GM23338 (cell line): Measurements from ENCODE around the gene KCNJ3. TPM values are rescaled to one million over a fixed set of nuclear protein-coding genes. Genes with fewer than 3 reads are reported as not detected.

Experiments
- ATAC-seq: fragments of 200-7000 bp; cut with Tn5 transposase; 3 replicates; pipeline ENCODE4 v1.9.1; 2020
- DNase-seq: peaks from one replicate; pipeline ENCODE4 v3.0.0-alpha.2; 2015; ENCODE audit warnings: low spot score
- H2AFZ ChIP-seq: fragments of 200-600 bp; sonication (generic); 2 replicates; pipeline ENCODE4 v1.8.0; 2016; ENCODE audit warnings: antibody characterized with exemption, mild to moderate bottlenecking, moderate library complexity
- H3F3A ChIP-seq: fragments of 200-600 bp; sonication (generic); replicated peaks from 2 replicates; pipeline ENCODE4 v1.8.0; 2017; ENCODE audit warnings: antibody characterized with exemption, mixed run types, low read depth
- H3K27ac ChIP-seq: fragments of 200-600 bp; sonication (generic); 2 replicates; pipeline ENCODE4 v1.6.1; 2016; ENCODE audit warnings: low read depth
- H3K27me3 ChIP-seq: fragments of 200-600 bp; sonication (generic); 2 replicates; pipeline ENCODE4 v1.8.0; 2016; ENCODE audit warnings: mild to moderate bottlenecking, mixed run types, moderate library complexity; ENCODE audit not compliant: insufficient read depth
- H3K36me3 ChIP-seq: fragments of 200-600 bp; sonication (generic); 2 replicates; pipeline ENCODE4 v1.8.0; 2016; ENCODE audit warnings: mild to moderate bottlenecking; ENCODE audit not compliant: insufficient read depth
- H3K4me1 ChIP-seq: fragments of 200-600 bp; sonication (generic); 2 replicates; pipeline ENCODE4 v1.8.0; 2016; ENCODE audit warnings: mild to moderate bottlenecking, moderate library complexity; ENCODE audit not compliant: insufficient read depth
- H3K4me2 ChIP-seq: fragments of 200-600 bp; sonication (generic); 2 replicates; pipeline ENCODE4 v1.7.1; 2017; ENCODE audit warnings: mixed run types
- H3K4me3 ChIP-seq: fragments of 200-600 bp; sonication (generic); 2 replicates; pipeline ENCODE4 v1.6.1; 2016; ENCODE audit warnings: mixed run types
- H3K79me2 ChIP-seq: fragments of 200-600 bp; sonication (generic); replicated peaks from 2 replicates; pipeline ENCODE4 v1.8.0; 2017; ENCODE audit warnings: mild to moderate bottlenecking; ENCODE audit not compliant: insufficient read depth
- H3K9me2 ChIP-seq: fragments of 200-600 bp; sonication (generic); 2 replicates; pipeline ENCODE4 v1.8.0; 2017; ENCODE audit not compliant: insufficient read depth
- H4K20me1 ChIP-seq: fragments of 200-600 bp; sonication (generic); replicated peaks from 2 replicates; pipeline ENCODE4 v1.8.0; 2017; ENCODE audit warnings: mild to moderate bottlenecking; ENCODE audit not compliant: insufficient read depth
- H3K27ac Mint-ChIP-seq: 2 replicates; pipeline ENCODE4 v1.8.0; 2020; ENCODE audit warnings: inconsistent platforms, mild to moderate bottlenecking, moderate library complexity, mixed read lengths
- H3K27me3 Mint-ChIP-seq: 3 replicates; pipeline ENCODE4 v1.8.0; 2022; ENCODE audit warnings: low read depth, mild to moderate bottlenecking, moderate library complexity, mixed read lengths, inconsistent platforms; ENCODE audit not compliant: insufficient read depth, poor library complexity
- H3K36me3 Mint-ChIP-seq: 3 replicates; pipeline ENCODE4 v1.8.0; 2021; ENCODE audit warnings: low read depth, mild to moderate bottlenecking, inconsistent platforms, moderate library complexity, mixed read lengths
- H3K4me1 Mint-ChIP-seq: 3 replicates; pipeline ENCODE4 v1.8.0; 2020; ENCODE audit warnings: mild to moderate bottlenecking, inconsistent platforms, mixed read lengths
- H3K4me3 Mint-ChIP-seq: 3 replicates; pipeline ENCODE4 v1.8.0; 2021; ENCODE audit warnings: moderate library complexity, mild to moderate bottlenecking, inconsistent platforms, mixed read lengths
- H3K9me3 Mint-ChIP-seq: 3 replicates; pipeline ENCODE4 v1.8.0; 2020; ENCODE audit warnings: moderate library complexity, mild to moderate bottlenecking, inconsistent platforms, mixed read lengths
- CREB1 ChIP-seq: fragments of 250-450 bp; sonication (Bioruptor Pico); IDR thresholded peaks from 2 replicates; pipeline ENCODE4 v1.5.0; 2020; ENCODE audit warnings: low read depth, mild to moderate bottlenecking, moderate library complexity
- EZH2phosphoT487 ChIP-seq: fragments of 200-600 bp; sonication (generic); IDR thresholded peaks from one replicate; pipeline ENCODE4 v1.8.1; 2018; ENCODE audit warnings: antibody characterized with exemption; ENCODE audit not compliant: unreplicated experiment
- NANOG ChIP-seq: IDR thresholded peaks from 2 replicates; pipeline ENCODE4 v1.6.1; 2016; ENCODE audit warnings: antibody characterized with exemption, borderline replicate concordance
- polyA plus RNA-seq: library from polyadenylated mRNA; unstranded; fragments of >200 nt; fragmentation: Nextera tagmentation; extraction: Ambion mirVana; gene quantifications from 2 replicates; pipeline ENCODE4 v1.2.1, GENCODE V29; 2016
- total RNA-seq: library from RNA; depleted of rRNA; stranded (reverse); fragments of >200 nt; shearing (Covaris generic); gene quantifications from 2 replicates; pipeline ENCODE4 v1.2.3, GENCODE V29; 2014
- TF ChIP-seq, protein P1 (sequence below): IDR thresholded peaks from one replicate; pipeline ENCODE4 v1.6.1; 2018; ENCODE audit warnings: antibody characterized with exemption; ENCODE audit not compliant: unreplicated experiment
- TF ChIP-seq, protein P2 (sequence below): IDR thresholded peaks from 2 replicates; pipeline ENCODE4 v1.6.1; 2016; ENCODE audit warnings: antibody characterized with exemption
- TF ChIP-seq, protein P3 (sequence below): fragments of 250-450 bp; sonication (Bioruptor Pico); IDR thresholded peaks from 2 replicates; pipeline ENCODE4 v1.5.0; 2020; ENCODE audit warnings: mild to moderate bottlenecking, moderate library complexity

The KCNJ3 gene
- total and polyA plus RNA-seq, 2 experiments from 2014 or later: 0.05 to 0.28 TPM

DNA sequence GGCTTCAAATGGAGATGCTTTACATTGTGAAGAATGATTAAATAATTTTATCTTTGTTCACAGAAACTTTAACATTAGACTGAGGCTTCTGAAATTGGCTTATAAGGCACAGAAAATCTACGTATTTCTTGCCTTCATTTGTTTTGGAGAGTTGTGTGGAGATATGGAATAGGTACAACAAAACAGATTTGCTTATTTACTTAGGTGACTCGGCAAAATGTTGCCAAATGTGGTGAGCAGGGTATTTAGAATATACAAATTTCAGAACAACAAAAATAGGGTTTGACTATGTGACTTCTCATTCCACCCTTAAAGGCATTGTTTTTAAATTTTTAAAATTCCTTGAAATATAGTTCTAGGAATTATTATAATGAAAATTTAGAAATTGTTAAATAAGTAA is 134.2 kb downstream of the KCNJ3 start:
- no peaks in the 10 kb centered on the region for H3K9me3 Mint-ChIP-seq
- Histone ChIP-seq H3K27me3 (no peaks in the 10 kb centered on the region), H3K27ac (no peak overlapping the region), H4K20me1 (no peaks in the 10 kb centered on the region), H3K4me1 (peaks cover 5% of the 10 kb centered on the region; the same call in 1 of the 2 replicates), H3K79me2 (no peaks in the 10 kb centered on the region), H3K9me2 (no peaks in the 10 kb centered on the region), H3K36me3 (no peaks in the 10 kb centered on the region), H3K4me2 (no peak overlapping the region), H3K4me3 (no peak overlapping the region), H2AFZ (no peak overlapping the region), H3F3A (no peaks in the 10 kb centered on the region)
- TF ChIP-seq, protein P1, sequence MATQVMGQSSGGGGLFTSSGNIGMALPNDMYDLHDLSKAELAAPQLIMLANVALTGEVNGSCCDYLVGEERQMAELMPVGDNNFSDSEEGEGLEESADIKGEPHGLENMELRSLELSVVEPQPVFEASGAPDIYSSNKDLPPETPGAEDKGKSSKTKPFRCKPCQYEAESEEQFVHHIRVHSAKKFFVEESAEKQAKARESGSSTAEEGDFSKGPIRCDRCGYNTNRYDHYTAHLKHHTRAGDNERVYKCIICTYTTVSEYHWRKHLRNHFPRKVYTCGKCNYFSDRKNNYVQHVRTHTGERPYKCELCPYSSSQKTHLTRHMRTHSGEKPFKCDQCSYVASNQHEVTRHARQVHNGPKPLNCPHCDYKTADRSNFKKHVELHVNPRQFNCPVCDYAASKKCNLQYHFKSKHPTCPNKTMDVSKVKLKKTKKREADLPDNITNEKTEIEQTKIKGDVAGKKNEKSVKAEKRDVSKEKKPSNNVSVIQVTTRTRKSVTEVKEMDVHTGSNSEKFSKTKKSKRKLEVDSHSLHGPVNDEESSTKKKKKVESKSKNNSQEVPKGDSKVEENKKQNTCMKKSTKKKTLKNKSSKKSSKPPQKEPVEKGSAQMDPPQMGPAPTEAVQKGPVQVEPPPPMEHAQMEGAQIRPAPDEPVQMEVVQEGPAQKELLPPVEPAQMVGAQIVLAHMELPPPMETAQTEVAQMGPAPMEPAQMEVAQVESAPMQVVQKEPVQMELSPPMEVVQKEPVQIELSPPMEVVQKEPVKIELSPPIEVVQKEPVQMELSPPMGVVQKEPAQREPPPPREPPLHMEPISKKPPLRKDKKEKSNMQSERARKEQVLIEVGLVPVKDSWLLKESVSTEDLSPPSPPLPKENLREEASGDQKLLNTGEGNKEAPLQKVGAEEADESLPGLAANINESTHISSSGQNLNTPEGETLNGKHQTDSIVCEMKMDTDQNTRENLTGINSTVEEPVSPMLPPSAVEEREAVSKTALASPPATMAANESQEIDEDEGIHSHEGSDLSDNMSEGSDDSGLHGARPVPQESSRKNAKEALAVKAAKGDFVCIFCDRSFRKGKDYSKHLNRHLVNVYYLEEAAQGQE: no peak
- TF ChIP-seq CREB1 (CRISPR knock-in tag) (no peak), EZH2phosphoT487 (no peak), NANOG (no peak)
- peak overlapping the region; percentile 78 for H3K27ac Mint-ChIP-seq
- H3K36me3 Mint-ChIP-seq: no peaks in the 10 kb centered on the region
- no peak for DNase-seq
- no peak overlapping the region for H3K4me3 Mint-ChIP-seq
- ATAC-seq: no peak
- H3K4me1 Mint-ChIP-seq: peaks cover 4% of the 10 kb centered on the region; the same call in 2 of the 3 replicates
- H3K27me3 Mint-ChIP-seq: no peaks in the 10 kb centered on the region

DNA sequence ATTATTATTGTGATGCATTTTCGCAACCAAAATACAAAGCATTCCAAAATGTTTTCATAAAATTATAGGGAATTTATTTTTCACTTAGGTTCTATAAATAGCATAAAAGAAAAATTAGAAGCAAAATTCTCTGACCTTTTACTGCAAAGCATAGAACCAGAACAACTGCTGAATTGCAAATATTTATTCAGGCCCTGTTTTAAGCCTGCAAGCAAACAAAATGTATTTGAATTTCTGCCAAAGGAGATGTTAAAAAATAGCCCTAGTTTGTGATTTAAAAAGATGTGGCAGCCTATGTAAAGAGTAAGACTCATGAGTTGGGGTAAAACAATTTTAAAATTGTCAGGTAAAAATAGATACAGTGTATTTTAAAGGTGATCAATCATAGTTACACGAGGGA is 138.1 kb downstream of the KCNJ3 start:
- no peak for ATAC-seq
- no peak overlapping the region for H3K4me2 ChIP-seq
- H3K4me3 Mint-ChIP-seq: no peak overlapping the region
- H3K4me1 Mint-ChIP-seq: peaks cover 4% of the 10 kb centered on the region; the same call in 2 of the 3 replicates
- no peaks in the 10 kb centered on the region for H3K27me3 ChIP-seq
- H3K4me3 ChIP-seq: no peak overlapping the region
- H3K27ac ChIP-seq: no peak overlapping the region
- no peaks in the 10 kb centered on the region; the same call in 2 of the 3 replicates for H3K9me3 Mint-ChIP-seq
- no peak for DNase-seq
- H3F3A ChIP-seq: no peaks in the 10 kb centered on the region
- no peaks in the 10 kb centered on the region for H3K36me3 ChIP-seq
- H2AFZ ChIP-seq: no peak overlapping the region
- H3K27ac Mint-ChIP-seq: no peak overlapping the region
- H4K20me1 ChIP-seq: no peaks in the 10 kb centered on the region
- H3K9me2 ChIP-seq: no peaks in the 10 kb centered on the region
- no peaks in the 10 kb centered on the region for H3K36me3 Mint-ChIP-seq
- H3K79me2 ChIP-seq: no peaks in the 10 kb centered on the region
- no peaks in the 10 kb centered on the region for H3K27me3 Mint-ChIP-seq
- peaks cover 6% of the 10 kb centered on the region; the same call in 1 of the 2 replicates for H3K4me1 ChIP-seq
- no peak for TF ChIP-seq CREB1 (CRISPR knock-in tag)
- TF ChIP-seq, protein P1: no peak
- no peak for TF ChIP-seq NANOG
- TF ChIP-seq, protein P2, sequence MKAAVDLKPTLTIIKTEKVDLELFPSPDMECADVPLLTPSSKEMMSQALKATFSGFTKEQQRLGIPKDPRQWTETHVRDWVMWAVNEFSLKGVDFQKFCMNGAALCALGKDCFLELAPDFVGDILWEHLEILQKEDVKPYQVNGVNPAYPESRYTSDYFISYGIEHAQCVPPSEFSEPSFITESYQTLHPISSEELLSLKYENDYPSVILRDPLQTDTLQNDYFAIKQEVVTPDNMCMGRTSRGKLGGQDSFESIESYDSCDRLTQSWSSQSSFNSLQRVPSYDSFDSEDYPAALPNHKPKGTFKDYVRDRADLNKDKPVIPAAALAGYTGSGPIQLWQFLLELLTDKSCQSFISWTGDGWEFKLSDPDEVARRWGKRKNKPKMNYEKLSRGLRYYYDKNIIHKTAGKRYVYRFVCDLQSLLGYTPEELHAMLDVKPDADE: no peak
- TF ChIP-seq, protein P3, sequence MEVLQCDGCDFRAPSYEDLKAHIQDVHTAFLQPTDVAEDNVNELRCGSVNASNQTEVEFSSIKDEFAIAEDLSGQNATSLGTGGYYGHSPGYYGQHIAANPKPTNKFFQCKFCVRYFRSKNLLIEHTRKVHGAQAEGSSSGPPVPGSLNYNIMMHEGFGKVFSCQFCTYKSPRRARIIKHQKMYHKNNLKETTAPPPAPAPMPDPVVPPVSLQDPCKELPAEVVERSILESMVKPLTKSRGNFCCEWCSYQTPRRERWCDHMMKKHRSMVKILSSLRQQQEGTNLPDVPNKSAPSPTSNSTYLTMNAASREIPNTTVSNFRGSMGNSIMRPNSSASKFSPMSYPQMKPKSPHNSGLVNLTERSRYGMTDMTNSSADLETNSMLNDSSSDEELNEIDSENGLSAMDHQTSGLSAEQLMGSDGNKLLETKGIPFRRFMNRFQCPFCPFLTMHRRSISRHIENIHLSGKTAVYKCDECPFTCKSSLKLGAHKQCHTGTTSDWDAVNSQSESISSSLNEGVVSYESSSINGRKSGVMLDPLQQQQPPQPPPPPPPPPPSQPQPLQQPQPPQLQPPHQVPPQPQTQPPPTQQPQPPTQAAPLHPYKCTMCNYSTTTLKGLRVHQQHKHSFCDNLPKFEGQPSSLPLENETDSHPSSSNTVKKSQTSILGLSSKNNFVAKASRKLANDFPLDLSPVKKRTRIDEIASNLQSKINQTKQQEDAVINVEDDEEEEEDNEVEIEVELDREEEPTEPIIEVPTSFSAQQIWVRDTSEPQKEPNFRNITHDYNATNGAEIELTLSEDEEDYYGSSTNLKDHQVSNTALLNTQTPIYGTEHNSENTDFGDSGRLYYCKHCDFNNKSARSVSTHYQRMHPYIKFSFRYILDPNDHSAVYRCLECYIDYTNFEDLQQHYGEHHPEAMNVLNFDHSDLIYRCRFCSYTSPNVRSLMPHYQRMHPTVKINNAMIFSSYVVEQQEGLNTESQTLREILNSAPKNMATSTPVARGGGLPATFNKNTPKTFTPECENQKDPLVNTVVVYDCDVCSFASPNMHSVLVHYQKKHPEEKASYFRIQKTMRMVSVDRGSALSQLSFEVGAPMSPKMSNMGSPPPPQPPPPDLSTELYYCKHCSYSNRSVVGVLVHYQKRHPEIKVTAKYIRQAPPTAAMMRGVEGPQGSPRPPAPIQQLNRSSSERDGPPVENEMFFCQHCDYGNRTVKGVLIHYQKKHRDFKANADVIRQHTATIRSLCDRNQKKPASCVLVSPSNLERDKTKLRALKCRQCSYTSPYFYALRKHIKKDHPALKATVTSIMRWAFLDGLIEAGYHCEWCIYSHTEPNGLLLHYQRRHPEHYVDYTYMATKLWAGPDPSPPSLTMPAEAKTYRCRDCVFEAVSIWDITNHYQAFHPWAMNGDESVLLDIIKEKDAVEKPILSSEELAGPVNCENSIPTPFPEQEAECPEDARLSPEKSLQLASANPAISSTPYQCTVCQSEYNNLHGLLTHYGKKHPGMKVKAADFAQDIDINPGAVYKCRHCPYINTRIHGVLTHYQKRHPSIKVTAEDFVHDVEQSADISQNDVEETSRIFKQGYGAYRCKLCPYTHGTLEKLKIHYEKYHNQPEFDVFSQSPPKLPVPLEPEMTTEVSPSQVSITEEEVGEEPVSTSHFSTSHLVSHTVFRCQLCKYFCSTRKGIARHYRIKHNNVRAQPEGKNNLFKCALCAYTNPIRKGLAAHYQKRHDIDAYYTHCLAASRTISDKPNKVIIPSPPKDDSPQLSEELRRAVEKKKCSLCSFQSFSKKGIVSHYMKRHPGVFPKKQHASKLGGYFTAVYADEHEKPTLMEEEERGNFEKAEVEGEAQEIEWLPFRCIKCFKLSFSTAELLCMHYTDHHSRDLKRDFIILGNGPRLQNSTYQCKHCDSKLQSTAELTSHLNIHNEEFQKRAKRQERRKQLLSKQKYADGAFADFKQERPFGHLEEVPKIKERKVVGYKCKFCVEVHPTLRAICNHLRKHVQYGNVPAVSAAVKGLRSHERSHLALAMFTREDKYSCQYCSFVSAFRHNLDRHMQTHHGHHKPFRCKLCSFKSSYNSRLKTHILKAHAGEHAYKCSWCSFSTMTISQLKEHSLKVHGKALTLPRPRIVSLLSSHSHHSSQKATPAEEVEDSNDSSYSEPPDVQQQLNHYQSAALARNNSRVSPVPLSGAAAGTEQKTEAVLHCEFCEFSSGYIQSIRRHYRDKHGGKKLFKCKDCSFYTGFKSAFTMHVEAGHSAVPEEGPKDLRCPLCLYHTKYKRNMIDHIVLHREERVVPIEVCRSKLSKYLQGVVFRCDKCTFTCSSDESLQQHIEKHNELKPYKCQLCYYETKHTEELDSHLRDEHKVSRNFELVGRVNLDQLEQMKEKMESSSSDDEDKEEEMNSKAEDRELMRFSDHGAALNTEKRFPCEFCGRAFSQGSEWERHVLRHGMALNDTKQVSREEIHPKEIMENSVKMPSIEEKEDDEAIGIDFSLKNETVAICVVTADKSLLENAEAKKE (CRISPR knock-in tag): no peak
